Liver (tissue), 9 donors: ENCODE results near the gene CCDC33. TPM values are rescaled to one million over a fixed set of nuclear protein-coding genes. Genes with fewer than 3 reads are reported as not detected.

Source experiments
- DNase-seq: peaks from one replicate; pipeline ENCODE4 v3.0.0-alpha.2; 2017; ENCODE audit warnings: low spot score
- H3K27ac ChIP-seq, 2 donors: one replicate each; pipeline ENCODE4 v1.7.0; 2013; ENCODE audit warnings: inconsistent platforms in 2 of 2, low read length in 2 of 2, control low read depth in 1 of 2, low read depth in 1 of 2, mild to moderate bottlenecking in 1 of 2
- H3K27me3 ChIP-seq, 4 donors: one replicate each; pipeline versions ENCODE4 v1.6.1 to v1.7.0; 2013; ENCODE audit warnings: low read length in 3 of 4, inconsistent platforms in 1 of 4, mild to moderate bottlenecking in 1 of 4, moderate library complexity in 1 of 4; ENCODE audit not compliant: control insufficient read depth in 4 of 4, insufficient read depth in 4 of 4
- H3K36me3 ChIP-seq, 4 donors: one replicate each; pipeline versions ENCODE4 v1.6.1 to v1.7.0; 2013; ENCODE audit warnings: low read length in 3 of 4, mild to moderate bottlenecking in 3 of 4, low read depth in 1 of 4, moderate library complexity in 1 of 4; ENCODE audit not compliant: control insufficient read depth in 4 of 4, insufficient read depth in 3 of 4
- H3K4me1 ChIP-seq, 4 donors: one replicate each; pipeline versions ENCODE4 v1.6.1 to v1.7.0; 2013; ENCODE audit warnings: low read length in 3 of 4, mild to moderate bottlenecking in 3 of 4, moderate library complexity in 1 of 4; ENCODE audit not compliant: control insufficient read depth in 4 of 4, insufficient read depth in 4 of 4
- H3K4me3 ChIP-seq, 3 donors: one replicate each; pipeline versions ENCODE4 v1.6.1 to v1.7.0; 2013; ENCODE audit warnings: low read length in 3 of 3, control low read depth in 1 of 3, low read depth in 1 of 3, mild to moderate bottlenecking in 1 of 3
- H3K9ac ChIP-seq, 2 donors: one replicate each; pipeline ENCODE4 v1.7.0; 2013; ENCODE audit warnings: low read length in 2 of 2, mild to moderate bottlenecking in 2 of 2, moderate library complexity in 2 of 2, control low read depth in 1 of 2, low read depth in 1 of 2
- H3K9me3 ChIP-seq, 4 donors: one replicate each; pipeline versions ENCODE4 v1.6.1 to v1.7.0; 2013; ENCODE audit warnings: low read length in 3 of 4; ENCODE audit not compliant: control insufficient read depth in 4 of 4
- ATF3 ChIP-seq: IDR thresholded peaks from 2 replicates; pipeline ENCODE4 v1.6.1; 2016; ENCODE audit warnings: antibody characterized with exemption
- CTCF ChIP-seq: fragments of 150-350 bp; IDR thresholded peaks from 2 replicates; pipeline ENCODE4 v1.5.1; 2017; ENCODE audit warnings: improper control_type of control experiment, low read depth, low read length; ENCODE audit not compliant: missing input control
- EGR1 ChIP-seq, 2 donors: IDR thresholded peaks; 2 replicates each; pipeline ENCODE4 v1.6.1; 2016 to 2018; ENCODE audit warnings: antibody characterized with exemption in 2 of 2, low read depth in 2 of 2
- FOXA1 ChIP-seq: IDR thresholded peaks from 2 replicates; pipeline ENCODE4 v1.6.1; 2016; ENCODE audit warnings: antibody characterized with exemption
- FOXA2 ChIP-seq: IDR thresholded peaks from 2 replicates; pipeline ENCODE4 v1.6.1; 2016; ENCODE audit warnings: antibody characterized with exemption
- GABPA ChIP-seq, 2 donors: IDR thresholded peaks in 1 of 2; conservative IDR thresholded peaks in 1 of 2; 2 replicates each; pipeline ENCODE4 v1.6.1; 2016; ENCODE audit warnings: antibody characterized with exemption in 2 of 2, mild to moderate bottlenecking in 1 of 2, moderate library complexity in 1 of 2
- HNF4A ChIP-seq, 2 donors: conservative IDR thresholded peaks; 2 replicates each; pipeline ENCODE4 v1.6.1; 2016; ENCODE audit warnings: antibody characterized with exemption in 2 of 2, mild to moderate bottlenecking in 2 of 2
- HNF4G ChIP-seq: IDR thresholded peaks from 2 replicates; pipeline ENCODE4 v1.6.1; 2016; ENCODE audit warnings: antibody characterized with exemption
- JUND ChIP-seq, 2 donors: IDR thresholded peaks; 2 replicates each; pipeline ENCODE4 v1.6.1; 2016; ENCODE audit warnings: antibody characterized with exemption in 2 of 2
- MAX ChIP-seq: IDR thresholded peaks from 2 replicates; pipeline ENCODE4 v1.6.1; 2016; ENCODE audit warnings: antibody characterized with exemption
- NR2F2 ChIP-seq: IDR thresholded peaks from 2 replicates; pipeline ENCODE4 v1.6.1; 2016; ENCODE audit warnings: antibody characterized with exemption
- RAD21 ChIP-seq, 2 donors: IDR thresholded peaks; 2 replicates each; pipeline ENCODE4 v1.6.1; 2016; ENCODE audit warnings: antibody characterized with exemption in 2 of 2, mild to moderate bottlenecking in 2 of 2
- REST ChIP-seq: IDR thresholded peaks from 2 replicates; pipeline ENCODE4 v1.6.1; 2016; ENCODE audit warnings: antibody characterized with exemption, mild to moderate bottlenecking
- RXRA ChIP-seq, 2 donors: IDR thresholded peaks; 2 replicates each; pipeline ENCODE4 v1.6.1; 2017 to 2018; ENCODE audit warnings: antibody characterized with exemption in 2 of 2, mild to moderate bottlenecking in 1 of 2
- SP1 ChIP-seq: IDR thresholded peaks from 2 replicates; pipeline ENCODE4 v1.6.1; 2018; ENCODE audit warnings: antibody characterized with exemption, mild to moderate bottlenecking
- TAF1 ChIP-seq: conservative IDR thresholded peaks from 2 replicates; pipeline ENCODE4 v1.6.1; 2016; ENCODE audit warnings: antibody characterized with exemption, mild to moderate bottlenecking
- YY1 ChIP-seq: IDR thresholded peaks from 2 replicates; pipeline ENCODE4 v1.6.1; 2016; ENCODE audit warnings: antibody characterized with exemption, mild to moderate bottlenecking
- ZBTB33 ChIP-seq: IDR thresholded peaks from 2 replicates; pipeline ENCODE4 v1.6.1; 2016; ENCODE audit warnings: antibody characterized with exemption
- whole genome bisulfite sequencing: extraction: QIAGEN DNeasy Blood & Tissue Kit; methylation state at CpG from one replicate; pipeline ENCODE4 v1.1.7; 2013; 5-methylcytosine and 5-hydroxymethylcytosine counted together
- polyA plus RNA-seq, 2 donors: library from polyadenylated mRNA; stranded (reverse) in 1 of 2; unstranded in 1 of 2; fragments of 200-250 nt in 1 of 2; fragments of >200 nt in 1 of 2; fragmentation: Nextera tagmentation in 1 of 2; extraction: Ambion mirVana in 1 of 2; gene quantifications; one replicate each; pipeline versions ENCODE4 v1.2.1 to v1.2.3, GENCODE V29; 2013 to 2015
- total RNA-seq, 2 donors: library from RNA; depleted of rRNA; stranded (reverse); fragments of >200 nt; gene quantifications; one replicate each; pipeline ENCODE4 v1.2.3, GENCODE V29; 2014
- donor health status: healthy.
- donor health status: healthy.
- donor health status: healthy.
- donor health status: healthy.
- donor health status: healthy.

The CCDC33 gene
- total and polyA plus RNA-seq, 4 donors: not detected

DNA sequence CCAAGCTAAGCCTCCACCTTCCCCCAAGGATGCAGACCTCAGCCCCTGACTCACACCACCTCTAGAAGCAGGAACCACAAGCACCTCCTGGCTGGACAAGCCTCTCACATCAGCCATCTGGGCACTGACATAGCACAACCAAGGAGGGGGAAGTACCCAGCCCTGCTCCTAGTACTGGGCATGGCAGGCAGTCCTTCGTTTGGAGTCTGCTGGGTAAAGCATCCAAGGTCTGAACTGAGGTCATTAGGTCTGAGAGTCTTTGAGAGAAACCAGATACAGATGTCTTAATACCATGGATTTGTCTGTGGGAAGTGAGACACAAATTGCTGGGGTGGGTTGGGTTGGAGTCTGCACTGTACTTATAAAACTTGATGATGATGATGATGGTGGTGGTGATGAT lies 61.8 kb downstream of the CCDC33 start (continued):
- no peak for TF ChIP-seq REST
- TF ChIP-seq NR2F2: no peak

- DNase-seq: no peak
- peaks cover 0 to 16% (median 0%) of the 10 kb centered on the region in 4 donors for H3K27me3 ChIP-seq
- WGBS: 43% methylated on average over 26 of the region's 26 CpGs
Measured at GRCh38 chr15:74300057-74300795, 64.1 kb downstream of the CCDC33 start.

More at GRCh38 chr15:74300057-74300795, 64.1 kb downstream of the CCDC33 start:
- TF ChIP-seq RAD21 (IDR thresholded peaks at IDR 0.05) (no peak), CTCF (no peak), JUND (IDR thresholded peaks at IDR 0.05) (no peak), RXRA (IDR thresholded peaks at IDR 0.05) (no peak), REST (no peak), HNF4A (conservative IDR thresholded peaks at IDR 0.05) (no peak), MAX (no peak), NR2F2 (no peak), ZBTB33 (no peak), TAF1 (no peak), YY1 (no peak), GABPA (IDR thresholded peaks at IDR 0.05 in 1 of 2, conservative IDR thresholded peaks at IDR 0.05 in 1 of 2) (no peak), SP1 (no peak), ATF3 (no peak), EGR1 (IDR thresholded peaks at IDR 0.05; ENCODE audit: low read depth in 2 of 2) (no peak), FOXA2 (no peak), HNF4G (no peak), FOXA1 (no peak)
- H3K9ac ChIP-seq: no peak overlapping the region
- H3K27ac ChIP-seq: no peak overlapping the region
- H3K36me3 ChIP-seq: no peaks in the 10 kb centered on the region
- H3K4me3 ChIP-seq: no peak overlapping the region
- H3K4me1 ChIP-seq: no peaks in the 10 kb centered on the region
- H3K9me3 ChIP-seq: no peaks in the 10 kb centered on the region
